ENCODE data around the gene HMX1.

The HMX1 gene

DNA sequence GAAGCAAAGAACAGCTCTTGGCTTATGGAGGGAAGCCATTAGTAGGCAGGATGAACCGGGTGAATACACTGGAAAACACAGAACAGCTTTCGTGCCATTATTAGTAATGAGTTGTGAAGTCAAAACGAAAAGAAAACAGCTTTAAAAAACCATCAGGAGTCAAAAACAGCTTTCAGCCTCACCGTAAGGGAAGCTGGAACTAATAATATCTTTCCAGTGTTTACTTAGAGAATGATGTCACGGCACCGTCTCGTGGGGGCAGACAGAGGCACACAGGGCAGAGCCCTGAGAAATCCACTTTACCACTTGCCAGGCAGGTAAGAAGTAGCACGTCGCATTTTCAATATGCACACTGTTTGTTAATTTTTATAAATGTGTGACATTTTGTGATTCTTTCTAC is 37.9 kb upstream of the HMX1 start:
- no peak for DNase-seq

DNA sequence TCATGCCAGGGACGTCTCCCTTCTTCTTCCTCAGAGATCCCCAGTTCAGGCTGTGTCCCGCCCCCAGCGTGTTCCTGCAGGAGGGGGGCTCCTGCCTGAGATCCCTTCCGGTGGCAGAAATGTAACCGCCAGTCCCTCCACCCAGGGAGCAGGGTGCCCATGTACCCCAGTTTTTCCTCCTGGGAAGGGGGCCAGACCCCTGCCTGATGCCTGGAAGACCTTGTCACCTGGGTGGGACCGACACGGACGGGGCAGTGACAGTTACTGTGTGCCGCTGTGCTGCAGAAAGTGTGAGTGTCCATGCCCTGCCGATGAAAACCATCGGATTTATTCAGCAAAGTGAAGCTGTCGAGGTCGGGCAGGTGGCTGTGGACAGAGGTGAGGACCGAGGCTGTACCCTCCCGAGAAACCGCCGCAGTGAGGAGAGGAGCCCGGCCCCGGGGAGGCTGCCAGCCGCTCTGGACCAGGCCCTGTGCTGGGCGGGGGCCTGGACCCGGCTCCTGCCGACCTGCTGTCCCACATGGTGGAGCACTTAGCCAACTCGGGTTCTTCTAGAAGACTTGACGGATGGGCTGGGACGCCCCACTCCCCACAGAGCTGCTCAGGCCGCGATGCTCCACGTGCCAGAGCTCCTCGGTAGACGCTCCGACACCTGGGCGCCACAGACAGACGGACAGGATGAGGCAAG is 36.7 kb upstream of the HMX1 start:
- no peak for DNase-seq

DNA sequence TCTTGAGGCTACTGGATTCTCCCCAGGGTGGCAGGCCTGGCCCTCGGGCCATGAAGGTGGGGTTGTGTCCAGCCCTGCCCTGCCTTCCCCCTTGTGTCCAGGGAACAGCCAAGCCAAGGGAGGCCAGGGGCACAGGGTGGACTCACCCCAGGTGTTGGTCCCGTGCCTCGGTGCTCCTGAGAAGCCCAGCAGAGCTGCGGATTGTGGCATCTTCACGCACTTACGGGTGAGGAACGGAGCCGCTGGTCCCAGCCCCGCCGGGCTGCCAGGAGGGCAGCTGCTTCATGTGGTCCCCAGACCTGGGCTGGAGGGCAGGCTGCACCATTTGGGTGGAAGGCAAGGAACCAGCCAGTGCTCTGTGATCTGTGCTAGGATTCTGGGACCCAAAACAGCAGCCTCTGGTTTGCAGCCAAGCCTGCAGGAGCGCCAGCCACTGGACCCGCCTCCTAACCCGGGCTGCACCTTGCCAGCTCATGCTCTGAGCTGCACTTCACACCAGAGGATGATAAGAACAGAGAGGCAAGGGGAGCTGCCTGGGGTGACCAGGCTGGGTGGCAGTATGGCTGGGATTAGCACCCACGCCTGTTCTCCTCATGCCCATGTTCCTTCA is 36.1 kb upstream of the HMX1 start:
- no peak for DNase-seq

DNA sequence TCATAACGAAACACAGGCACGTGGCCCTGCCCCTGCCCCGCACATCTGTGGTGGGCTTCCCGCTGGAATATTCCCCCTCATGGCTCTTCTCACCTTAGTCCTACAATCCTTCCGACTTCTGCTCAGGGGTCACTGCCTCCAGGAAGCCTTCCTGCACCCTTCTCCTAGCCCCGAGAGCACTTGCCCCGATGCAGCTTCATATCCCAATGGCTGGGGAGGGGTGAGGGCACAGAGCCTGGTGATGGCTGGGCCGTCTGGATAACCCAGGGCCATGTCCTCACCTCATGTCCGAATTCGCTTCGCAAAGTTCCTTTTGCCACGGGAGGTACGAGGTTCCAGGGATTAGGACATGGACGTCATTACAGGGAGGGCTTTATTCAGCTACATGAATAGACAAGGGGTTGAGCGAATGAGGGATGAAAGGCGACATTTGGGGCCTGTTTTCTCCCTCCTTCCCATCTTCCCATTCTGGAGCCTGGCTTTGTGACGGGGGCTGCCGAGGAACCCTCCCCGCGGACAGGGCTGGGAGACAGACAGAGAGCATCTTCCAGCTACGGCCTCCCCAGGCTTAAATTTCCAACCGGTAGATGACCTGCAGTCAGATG is 35.5 kb upstream of the HMX1 start:
- no peak for DNase-seq

DNA sequence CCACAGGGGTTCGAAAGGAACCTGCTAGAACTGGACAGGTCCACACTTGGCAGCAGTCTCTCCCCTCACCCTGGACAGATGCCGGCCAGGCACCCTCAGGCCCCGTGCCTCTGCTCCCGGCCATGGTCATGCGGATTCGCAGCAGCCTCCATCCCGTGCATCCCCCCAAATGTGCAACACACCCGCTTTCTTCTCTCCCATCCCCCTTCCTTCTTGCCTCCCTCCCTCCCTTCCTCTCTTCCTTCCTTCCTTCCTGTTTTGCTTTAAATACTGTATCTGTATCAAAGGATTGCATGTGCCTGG is 35.0 kb upstream of the HMX1 start:
- no peak for DNase-seq

DNA sequence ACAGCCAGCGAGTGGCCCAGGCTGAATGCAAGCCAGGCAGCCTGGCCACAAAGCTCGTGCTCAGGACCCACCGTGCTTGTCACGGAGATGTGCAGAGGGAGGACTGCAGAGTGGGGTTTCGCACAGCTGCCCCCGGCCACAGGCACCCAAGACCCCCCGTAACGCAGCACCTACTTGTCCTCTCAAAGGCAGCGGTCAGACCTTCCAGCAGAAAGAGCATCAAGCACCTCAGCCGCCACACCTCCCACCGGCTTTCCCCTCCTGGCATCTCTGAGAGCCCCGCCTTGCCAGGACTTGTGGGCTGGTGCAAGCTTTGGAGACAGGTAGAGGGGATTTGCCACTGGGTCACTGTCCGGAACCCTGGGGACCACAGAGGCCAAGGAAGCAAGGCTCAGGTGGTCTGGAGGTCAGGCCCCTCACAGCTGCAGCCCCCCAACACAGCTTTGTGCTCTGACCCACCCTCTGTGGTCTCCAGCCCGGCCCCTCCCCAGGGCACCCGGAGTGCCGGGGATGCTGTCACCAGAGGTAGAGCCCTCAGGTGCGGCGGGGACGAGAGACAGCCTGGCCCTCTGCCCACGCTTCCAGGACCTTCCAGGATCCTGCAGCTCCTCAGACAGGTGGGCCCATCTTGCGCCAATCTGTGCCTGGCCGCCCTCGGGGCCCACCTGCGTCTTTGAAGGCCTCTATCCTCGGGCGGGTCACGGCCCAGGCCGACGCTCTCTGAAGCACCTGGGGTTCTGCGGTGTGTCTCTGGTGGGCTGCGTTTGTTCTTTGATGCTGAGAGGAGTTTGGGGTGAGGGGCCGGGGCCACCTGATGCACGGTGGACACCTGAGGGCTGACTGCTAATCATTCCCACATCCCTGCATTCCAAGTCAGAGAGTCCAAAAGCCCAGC is 34.4 kb upstream of the HMX1 start:
- no peak for DNase-seq

DNA sequence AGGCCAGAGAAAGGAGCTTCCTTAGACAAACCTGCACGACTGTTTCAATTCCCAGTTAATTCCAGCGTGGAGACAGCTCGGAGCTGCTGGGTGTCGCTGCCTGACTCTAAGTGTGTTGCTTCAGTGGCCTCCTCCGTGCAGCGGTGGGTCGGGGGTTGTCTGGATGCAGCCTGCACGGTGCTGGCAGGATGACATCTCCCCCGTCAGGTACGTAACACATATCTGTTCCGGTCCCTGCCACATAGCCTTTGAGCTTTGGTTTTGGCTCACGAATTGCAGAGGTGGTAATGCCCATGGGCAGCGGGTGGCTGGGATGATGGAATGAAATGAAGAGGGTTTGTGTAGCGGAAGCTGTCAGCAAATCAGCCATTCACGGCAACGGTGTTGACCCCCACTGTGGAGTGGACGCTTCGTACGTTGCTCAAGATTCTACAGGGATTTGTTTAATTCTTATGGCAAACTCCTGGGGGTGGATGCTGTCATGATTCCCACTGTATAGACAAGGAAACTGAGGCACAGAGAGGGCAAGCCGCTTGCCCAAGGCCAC is 33.7 kb upstream of the HMX1 start:
- no peak for DNase-seq

DNA sequence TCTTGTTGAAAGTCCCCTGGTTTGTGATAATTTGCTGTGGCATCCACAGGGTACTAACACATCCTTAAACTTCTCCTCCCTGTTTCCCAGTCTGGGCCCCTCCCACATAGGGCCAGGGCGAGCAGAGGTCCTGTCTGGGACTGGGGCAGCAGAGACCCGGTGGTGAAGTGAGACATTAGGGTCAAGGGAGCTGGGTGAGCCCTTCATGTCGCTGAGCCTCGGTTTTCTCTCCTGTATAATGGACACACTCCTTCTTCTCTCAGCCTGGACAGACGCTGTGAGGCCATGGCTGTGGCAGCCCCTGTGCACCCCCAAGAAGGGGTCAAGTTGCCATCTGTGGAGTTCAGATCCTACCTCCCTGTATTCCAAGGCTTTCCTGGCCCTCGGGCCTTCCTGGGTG is 33.0 kb upstream of the HMX1 start:
- DNase-seq = no peak

DNA sequence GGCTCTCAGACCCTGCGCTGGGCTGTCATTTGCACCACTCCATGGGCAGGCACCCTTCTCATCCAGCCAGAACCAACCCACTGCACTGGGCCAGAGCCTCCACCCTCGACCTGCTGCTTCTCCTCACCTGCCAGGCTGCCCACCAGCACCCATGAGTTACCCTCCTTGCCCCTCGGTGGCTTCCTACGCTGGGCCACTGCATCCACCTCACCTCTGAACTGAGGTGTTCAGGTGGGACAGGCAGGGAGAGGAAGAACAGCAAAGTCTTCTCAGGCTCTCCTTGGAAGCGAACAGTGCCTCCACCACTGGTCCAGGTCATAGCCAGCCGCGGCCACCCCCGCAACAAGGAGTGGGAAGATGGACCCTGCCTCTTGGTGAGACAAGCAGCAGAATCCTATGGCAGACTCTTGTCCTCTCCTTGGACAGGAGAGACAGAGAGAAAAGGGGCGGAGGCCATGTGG is 32.4 kb upstream of the HMX1 start:
- no peak for DNase-seq

DNA sequence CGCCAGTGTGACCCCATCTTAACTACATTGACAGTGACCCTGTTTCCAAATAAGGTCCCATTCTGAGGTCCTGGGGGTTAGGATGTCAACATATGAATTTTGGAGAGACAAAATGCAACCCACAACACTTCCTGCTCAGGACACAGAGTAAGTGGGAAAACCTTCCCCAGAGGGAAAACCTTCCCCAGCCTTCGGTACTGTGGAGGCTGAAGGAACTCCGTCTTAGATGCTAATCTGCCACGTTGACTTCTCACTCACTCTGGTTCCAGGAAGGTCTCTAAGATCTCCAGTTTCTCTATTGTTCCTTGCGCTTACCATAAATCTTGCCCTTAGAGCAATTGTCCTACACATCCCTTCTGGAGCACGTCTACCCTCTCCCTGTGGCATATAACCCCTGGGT is 29.7 kb upstream of the HMX1 start:
- no peak for DNase-seq

DNA sequence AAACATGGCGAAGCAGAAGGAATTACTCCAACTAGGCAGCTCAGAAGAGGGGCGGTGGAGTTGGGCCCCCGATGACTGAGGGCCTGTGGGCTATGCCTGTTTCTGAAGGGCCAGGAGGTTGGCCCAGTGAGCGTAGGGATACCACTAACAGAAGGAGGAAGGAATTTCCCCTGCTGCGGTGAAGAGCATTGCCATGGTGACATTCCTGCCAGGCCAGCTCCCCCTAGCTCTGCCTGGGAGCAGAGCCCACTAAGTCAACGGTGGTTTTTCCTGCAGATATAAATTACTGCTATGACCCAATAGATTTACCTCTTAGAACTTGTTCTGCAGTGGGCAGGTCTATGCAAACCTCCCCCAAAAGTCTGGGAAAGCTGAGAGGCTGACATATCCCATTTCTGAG is 28.9 kb upstream of the HMX1 start:
- no peak for DNase-seq

DNA sequence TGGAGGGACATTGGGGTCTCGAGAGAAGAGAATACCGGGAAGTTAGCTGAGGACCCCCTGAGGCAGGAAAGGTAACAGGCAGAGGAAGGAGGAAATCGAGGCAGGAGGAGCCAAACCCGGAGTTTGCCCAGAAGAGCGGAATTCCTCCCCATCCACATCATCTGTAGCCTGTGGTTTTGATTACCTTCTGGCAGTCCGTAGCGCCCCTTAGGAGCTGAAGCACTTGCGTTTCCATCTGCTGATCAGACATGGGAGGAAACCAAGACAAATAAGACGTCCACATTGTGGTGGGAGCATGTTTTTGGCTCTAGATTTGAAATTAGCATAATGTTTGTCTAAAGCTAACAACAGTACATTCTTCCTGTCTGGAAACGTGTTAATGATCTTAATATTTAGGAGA is 26.8 kb upstream of the HMX1 start:
- DNase-seq = no peak

DNA sequence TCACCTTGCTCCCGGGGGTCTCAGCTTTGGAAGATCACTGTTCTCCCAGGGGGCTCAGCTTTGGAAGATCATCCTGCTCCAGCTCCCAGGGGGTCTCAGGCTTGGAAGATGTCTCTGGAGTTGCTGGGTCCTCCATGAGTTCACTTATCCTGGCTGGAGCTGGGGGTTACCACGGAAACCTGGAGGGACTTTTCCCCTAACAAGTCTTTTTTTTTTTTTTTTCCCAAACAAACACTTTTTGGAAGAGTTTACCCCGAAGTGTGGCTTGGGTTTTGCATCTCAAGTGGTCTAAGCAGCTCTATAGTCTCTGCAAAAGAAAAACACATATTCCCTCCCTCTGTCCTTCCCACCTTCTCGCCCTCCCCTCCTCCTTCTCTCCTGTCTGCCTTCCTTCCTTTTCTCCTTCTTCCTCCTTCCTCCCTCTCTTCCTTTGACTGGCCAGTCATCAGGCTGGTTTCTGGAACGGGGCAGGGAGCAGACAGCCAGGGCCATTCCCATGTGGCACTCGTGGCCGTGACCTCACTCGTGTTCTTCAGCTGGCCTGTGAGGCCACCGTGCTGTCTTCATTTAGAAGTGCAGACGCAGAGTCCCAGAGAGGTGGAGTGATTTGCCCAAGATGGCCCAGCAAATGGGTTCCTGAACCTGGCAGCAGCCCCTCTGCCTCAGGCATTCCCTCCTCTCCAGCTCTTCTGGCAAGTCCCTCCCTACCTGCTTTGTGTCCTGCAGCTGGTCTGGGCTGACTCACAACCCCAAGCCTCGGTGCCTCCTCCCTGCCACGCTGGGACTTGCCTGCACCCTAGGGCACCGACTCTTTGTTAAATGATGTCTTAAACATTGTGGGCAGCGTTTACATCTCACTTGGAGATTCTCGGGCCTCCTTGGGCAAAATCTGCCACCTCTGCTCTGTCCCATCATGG is 25.9 kb upstream of the HMX1 start:
- no peak for DNase-seq

DNA sequence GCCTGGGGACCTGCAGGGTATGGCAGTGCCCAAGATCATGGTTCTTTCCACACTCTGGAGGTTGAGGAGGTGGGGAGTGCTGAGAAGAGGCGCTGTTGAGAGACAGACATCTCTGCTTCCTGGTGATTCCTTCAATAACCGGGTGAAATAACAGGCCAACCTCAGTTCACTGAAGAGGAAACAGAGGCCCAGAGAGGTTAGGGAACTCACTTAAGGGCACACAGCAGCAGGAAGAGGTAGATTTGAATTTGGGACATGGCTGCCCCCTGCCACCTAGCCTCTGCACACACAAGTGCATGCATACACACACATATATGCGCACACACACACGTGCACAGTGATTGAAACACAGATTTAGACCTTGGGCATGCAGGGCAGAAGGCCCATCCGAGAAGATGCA is 24.9 kb upstream of the HMX1 start:
- DNase-seq = no peak

DNA sequence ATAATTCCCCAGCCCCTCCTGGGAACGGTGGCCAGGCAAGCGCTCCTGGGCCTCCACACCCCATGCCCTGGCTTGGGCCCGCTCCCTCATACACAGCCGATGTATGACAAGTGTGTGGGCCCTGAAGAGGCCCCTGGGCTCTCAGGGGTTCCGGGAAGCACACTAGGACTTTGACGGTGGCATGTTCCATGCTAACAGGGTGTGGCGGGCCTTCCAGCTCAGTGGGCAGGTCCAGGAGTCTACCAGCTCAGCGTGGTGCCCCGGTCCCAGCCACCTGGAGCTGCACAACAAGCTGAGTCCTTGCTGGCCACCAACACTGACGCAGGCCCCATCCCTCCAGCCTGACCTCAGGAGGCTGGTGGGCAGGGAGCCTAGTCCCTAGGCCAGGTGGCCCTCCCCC is 24.4 kb upstream of the HMX1 start:
- no peak for DNase-seq

DNA sequence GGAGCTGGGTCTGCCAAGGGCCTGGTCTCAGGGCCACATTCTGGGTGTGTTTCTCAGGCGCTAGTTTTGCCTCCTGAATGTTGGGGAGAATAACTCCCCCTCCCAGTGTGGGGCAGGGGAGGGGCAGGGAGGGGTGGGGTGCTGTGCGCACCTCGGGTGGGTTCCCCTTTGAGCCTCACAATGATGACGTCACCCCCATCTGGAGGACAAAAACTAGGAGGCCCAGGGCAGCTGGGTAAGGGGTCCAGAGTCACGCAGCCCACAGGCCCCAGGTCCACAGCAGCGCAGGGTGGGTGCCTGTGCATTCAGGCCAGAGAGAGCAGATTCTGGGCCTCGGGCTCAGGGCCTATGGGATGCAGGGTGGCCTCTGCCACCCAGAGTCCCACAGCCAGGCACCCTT is 23.7 kb upstream of the HMX1 start:
- no peak for DNase-seq

DNA sequence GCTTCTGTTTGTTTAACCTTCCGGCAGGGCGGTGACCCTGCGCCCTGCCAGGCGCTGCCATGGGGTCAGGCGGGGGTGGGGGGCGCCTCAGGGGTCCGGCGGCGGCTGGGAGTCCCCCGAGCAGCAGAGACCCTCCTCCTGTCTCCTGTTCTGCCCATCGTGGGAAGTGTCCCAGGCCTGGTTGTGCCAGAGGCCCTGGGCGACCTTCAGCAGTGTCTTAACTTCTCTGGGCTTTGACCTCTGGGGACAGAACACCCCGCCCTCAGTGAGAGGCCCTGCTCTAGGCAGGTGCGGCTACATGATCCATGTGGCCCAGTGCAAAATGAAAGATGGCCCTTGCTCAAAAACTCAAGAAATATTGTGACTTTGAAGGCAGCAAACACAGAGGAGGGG is 22.8 kb upstream of the HMX1 start:
- DNase-seq = no peak

DNA sequence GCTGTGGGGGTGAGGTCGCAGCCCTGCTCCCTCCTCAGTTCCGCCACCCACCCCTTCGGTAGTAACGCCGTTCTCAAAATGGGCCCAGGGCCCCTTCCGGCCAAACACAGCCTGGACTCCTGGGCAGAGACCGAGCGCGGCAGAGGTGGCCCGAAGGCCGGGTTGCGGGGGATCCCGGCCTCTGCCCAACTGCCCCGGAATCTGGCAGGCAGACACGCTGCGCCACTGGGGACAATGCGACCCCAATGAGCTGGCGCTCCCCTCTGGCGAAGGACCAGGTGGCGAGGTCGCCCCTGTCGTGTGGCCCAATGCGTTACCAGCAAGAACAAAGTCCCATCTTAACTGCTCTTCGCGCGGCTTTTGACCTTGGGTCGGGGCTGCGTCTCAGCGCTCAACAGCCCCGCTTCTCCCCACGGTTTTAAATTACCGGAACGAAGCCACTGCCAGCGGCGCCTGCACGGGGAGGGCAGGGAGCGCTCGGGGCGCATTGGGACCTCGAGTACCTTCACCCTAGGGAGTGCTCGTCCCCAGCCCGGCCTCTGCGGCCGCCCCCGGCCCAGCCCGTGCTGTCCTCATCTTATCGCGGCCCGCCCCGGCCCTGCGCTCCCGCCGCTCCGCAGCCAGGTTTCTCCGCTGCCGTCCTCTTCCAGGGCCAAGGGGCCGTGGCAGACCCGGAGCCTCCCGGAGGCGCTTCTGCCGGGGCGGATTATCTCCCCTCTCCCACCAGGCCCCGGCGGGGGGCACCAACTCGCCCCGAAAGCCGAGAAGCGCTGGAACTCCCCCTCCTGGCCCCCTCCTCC is 22.2 kb upstream of the HMX1 start:
- no peak for DNase-seq

DNA sequence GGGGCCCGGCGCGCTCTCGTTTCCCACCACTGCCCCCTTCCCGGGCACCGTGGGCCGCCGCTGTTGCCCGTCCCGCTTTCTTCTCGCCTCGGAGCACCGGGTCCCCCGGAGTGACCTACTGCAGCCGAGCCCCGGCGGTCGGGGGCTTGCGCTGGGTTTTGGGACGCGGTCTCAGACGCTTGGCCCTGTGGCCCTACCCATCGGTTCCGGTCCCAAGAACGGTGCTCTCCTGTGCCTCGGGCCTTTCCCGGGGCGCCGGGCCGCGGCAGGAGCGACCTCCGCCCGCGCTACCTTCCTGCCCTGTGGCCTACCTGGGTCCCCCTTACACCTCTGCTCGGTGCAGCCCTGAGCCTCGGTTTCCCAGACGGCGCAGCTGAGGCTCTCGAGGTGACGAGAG is 21.6 kb upstream of the HMX1 start:
- DNase-seq = no peak

DNA sequence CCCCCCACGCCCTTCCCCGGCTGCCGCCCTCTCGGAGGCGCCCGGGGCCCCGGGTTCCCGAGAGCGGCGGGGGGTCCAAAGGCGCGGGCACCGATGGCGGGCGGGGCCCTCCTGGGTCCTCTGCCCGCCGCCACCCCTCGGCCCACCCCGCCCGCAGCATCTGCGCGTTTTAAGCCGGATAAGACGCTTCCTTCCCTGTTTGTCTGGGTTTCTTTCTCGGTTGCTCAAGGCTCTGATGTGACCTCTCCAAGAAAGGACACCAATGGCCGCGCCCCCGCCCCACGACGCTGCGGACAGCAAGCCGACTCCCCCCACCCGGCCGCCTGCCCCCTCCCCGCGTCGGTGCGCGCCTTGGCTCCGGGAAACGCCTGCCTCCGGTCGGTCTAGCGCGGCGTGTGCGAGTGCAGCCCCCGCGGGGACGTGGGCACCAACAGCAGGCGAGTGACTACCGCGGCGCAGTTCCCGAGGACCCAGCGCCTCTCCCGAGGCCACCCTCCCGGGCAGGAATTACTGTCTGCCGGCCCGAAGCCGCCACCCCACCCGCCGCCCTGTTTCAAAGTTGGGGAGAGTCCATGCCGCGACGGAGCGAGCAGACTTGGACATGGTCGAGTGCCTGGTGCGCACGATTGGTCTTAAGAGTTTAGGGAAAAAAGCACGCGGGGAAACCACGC is 21.1 kb upstream of the HMX1 start:
- no peak for DNase-seq

Measured in NCI-H2107 (cell line).